GM23338 (cell line): Measurements from ENCODE around the gene ACAN.

Experiments
- CREB1 ChIP-seq: fragments of 250-450 bp; sonication (Bioruptor Pico); IDR thresholded peaks from 2 replicates; pipeline ENCODE4 v1.5.0; 2020; ENCODE audit warnings: low read depth, mild to moderate bottlenecking, moderate library complexity
- ETS1 ChIP-seq: IDR thresholded peaks from 2 replicates; pipeline ENCODE4 v1.6.1; 2016; ENCODE audit warnings: antibody characterized with exemption
- EZH2 ChIP-seq: fragments of 200-600 bp; sonication (generic); IDR thresholded peaks from one replicate; pipeline ENCODE4 v1.8.0; 2017; ENCODE audit warnings: antibody characterized with exemption, mild to moderate bottlenecking, low read depth; ENCODE audit not compliant: unreplicated experiment
- EZH2phosphoT487 ChIP-seq: fragments of 200-600 bp; sonication (generic); IDR thresholded peaks from one replicate; pipeline ENCODE4 v1.8.1; 2018; ENCODE audit warnings: antibody characterized with exemption; ENCODE audit not compliant: unreplicated experiment
- JUNB ChIP-seq: IDR thresholded peaks from one replicate; pipeline ENCODE4 v1.6.1; 2016; ENCODE audit warnings: antibody characterized with exemption; ENCODE audit not compliant: unreplicated experiment
- NANOG ChIP-seq: IDR thresholded peaks from 2 replicates; pipeline ENCODE4 v1.6.1; 2016; ENCODE audit warnings: antibody characterized with exemption, borderline replicate concordance
- POLR2AphosphoS5 ChIP-seq: IDR thresholded peaks from 2 replicates; pipeline ENCODE4 v1.6.1; 2016; ENCODE audit warnings: antibody characterized with exemption, low read depth
- STAT1 ChIP-seq: IDR thresholded peaks from one replicate; pipeline ENCODE4 v1.6.1; 2016; ENCODE audit warnings: antibody characterized with exemption; ENCODE audit not compliant: unreplicated experiment
- ZNF114 ChIP-seq: fragments of 250-450 bp; sonication (Bioruptor Pico); IDR thresholded peaks from 2 replicates; pipeline ENCODE4 v1.5.0; 2020; ENCODE audit warnings: mild to moderate bottlenecking, moderate library complexity
- ZNF331 ChIP-seq: fragments of 250-450 bp; sonication (Bioruptor Pico); IDR thresholded peaks from 2 replicates; pipeline ENCODE4 v1.5.0; 2020; ENCODE audit warnings: low read depth, mild to moderate bottlenecking, moderate library complexity
- ZNF462 ChIP-seq: fragments of 250-450 bp; sonication (Bioruptor Pico); IDR thresholded peaks from 2 replicates; pipeline ENCODE4 v1.5.0; 2020; ENCODE audit warnings: mild to moderate bottlenecking, moderate library complexity
- TF ChIP-seq, protein P1 (sequence below), 2 experiments: fragments of 200-600 bp in 1 of 2; sonication (generic) in 1 of 2; conservative IDR thresholded peaks; 2 replicates each; pipeline versions ENCODE4 v1.5.1 to v1.6.1; 2016 to 2017; ENCODE audit warnings: antibody characterized with exemption in 2 of 2, low read depth in 2 of 2, mild to moderate bottlenecking in 2 of 2, moderate library complexity in 1 of 2
- TF ChIP-seq, protein P2 (sequence below): IDR thresholded peaks from one replicate; pipeline ENCODE4 v1.6.1; 2018; ENCODE audit warnings: antibody characterized with exemption; ENCODE audit not compliant: unreplicated experiment

DNA sequence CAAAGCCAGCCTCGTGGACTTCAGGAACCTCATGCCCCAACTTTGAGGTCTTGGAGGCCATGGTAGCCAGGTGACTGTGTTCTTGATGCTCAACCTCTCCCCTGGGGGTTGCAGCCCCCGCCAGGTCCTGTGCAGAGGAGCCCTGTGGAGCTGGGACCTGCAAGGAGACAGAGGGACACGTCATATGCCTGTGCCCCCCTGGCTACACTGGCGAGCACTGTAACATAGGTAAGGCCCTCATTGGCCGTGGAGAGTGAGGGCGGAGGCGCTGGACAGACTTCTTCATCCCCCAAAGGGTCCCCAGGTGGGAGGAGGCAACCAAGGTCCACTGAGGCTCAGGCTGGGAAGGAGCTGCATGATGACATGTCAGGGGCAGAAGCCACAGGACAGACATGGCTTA lies 57.0 kb downstream of the ACAN start:
- TF ChIP-seq, protein P1, sequence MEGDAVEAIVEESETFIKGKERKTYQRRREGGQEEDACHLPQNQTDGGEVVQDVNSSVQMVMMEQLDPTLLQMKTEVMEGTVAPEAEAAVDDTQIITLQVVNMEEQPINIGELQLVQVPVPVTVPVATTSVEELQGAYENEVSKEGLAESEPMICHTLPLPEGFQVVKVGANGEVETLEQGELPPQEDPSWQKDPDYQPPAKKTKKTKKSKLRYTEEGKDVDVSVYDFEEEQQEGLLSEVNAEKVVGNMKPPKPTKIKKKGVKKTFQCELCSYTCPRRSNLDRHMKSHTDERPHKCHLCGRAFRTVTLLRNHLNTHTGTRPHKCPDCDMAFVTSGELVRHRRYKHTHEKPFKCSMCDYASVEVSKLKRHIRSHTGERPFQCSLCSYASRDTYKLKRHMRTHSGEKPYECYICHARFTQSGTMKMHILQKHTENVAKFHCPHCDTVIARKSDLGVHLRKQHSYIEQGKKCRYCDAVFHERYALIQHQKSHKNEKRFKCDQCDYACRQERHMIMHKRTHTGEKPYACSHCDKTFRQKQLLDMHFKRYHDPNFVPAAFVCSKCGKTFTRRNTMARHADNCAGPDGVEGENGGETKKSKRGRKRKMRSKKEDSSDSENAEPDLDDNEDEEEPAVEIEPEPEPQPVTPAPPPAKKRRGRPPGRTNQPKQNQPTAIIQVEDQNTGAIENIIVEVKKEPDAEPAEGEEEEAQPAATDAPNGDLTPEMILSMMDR (conservative IDR thresholded peaks at IDR 0.05; ENCODE audit: low read depth in 2 of 2) = no peak
- no peak for TF ChIP-seq POLR2AphosphoS5
- TF ChIP-seq EZH2 = no peak
- no peak for TF ChIP-seq EZH2phosphoT487
- TF ChIP-seq CREB1 (CRISPR knock-in tag) = no peak
- TF ChIP-seq, protein P2, sequence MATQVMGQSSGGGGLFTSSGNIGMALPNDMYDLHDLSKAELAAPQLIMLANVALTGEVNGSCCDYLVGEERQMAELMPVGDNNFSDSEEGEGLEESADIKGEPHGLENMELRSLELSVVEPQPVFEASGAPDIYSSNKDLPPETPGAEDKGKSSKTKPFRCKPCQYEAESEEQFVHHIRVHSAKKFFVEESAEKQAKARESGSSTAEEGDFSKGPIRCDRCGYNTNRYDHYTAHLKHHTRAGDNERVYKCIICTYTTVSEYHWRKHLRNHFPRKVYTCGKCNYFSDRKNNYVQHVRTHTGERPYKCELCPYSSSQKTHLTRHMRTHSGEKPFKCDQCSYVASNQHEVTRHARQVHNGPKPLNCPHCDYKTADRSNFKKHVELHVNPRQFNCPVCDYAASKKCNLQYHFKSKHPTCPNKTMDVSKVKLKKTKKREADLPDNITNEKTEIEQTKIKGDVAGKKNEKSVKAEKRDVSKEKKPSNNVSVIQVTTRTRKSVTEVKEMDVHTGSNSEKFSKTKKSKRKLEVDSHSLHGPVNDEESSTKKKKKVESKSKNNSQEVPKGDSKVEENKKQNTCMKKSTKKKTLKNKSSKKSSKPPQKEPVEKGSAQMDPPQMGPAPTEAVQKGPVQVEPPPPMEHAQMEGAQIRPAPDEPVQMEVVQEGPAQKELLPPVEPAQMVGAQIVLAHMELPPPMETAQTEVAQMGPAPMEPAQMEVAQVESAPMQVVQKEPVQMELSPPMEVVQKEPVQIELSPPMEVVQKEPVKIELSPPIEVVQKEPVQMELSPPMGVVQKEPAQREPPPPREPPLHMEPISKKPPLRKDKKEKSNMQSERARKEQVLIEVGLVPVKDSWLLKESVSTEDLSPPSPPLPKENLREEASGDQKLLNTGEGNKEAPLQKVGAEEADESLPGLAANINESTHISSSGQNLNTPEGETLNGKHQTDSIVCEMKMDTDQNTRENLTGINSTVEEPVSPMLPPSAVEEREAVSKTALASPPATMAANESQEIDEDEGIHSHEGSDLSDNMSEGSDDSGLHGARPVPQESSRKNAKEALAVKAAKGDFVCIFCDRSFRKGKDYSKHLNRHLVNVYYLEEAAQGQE = no peak
- TF ChIP-seq JUNB = no peak
- TF ChIP-seq NANOG = no peak
- no peak for TF ChIP-seq STAT1
- no peak for TF ChIP-seq ZNF331
- TF ChIP-seq ZNF114 (CRISPR knock-in tag) = no peak
- TF ChIP-seq ETS1 = no peak
- TF ChIP-seq ZNF462 (CRISPR knock-in tag) = no peak
